NCI-H187 treated with DMSO at 0.1 percent for 48 hours (cell line): ENCODE results near the gene LYZL1.
"Not testable (repeated sequence)": the region's sequence is repeated elsewhere in the genome, so short reads cannot be mapped to it uniquely, and the experiment has no call there.

Experiments
- DNase-seq: peaks from one replicate; lab custom pipeline; 2025; lab: John Stamatoyannopoulos, UW

The LYZL1 gene

GRCh38 chr10:29263506-29263905 is 25.4 kb upstream of the LYZL1 start:
- DNase-seq, result no peak

- no peak for DNase-seq
Measured at GRCh38 chr10:29265210-29265768, 23.6 kb upstream of the LYZL1 start.

- no peak for DNase-seq
Measured at GRCh38 chr10:29266641-29267040, 22.2 kb upstream of the LYZL1 start.

GRCh38 chr10:29268011-29268410 is 20.9 kb upstream of the LYZL1 start:
- DNase-seq, result no peak

- no peak for DNase-seq
Measured at GRCh38 chr10:29269486-29269885, 19.4 kb upstream of the LYZL1 start.

GRCh38 chr10:29270883-29271282 is 18.0 kb upstream of the LYZL1 start:
- no peak for DNase-seq

- no peak for DNase-seq
Measured at GRCh38 chr10:29271877-29272276, 17.0 kb upstream of the LYZL1 start.

- no peak for DNase-seq
Measured at GRCh38 chr10:29273478-29273877, 15.4 kb upstream of the LYZL1 start.

GRCh38 chr10:29276251-29276850 is 12.5 kb upstream of the LYZL1 start:
- DNase-seq, result no peak

GRCh38 chr10:29277296-29277695 is 11.6 kb upstream of the LYZL1 start:
- no peak for DNase-seq

GRCh38 chr10:29279779-29280487 is 8.9 kb upstream of the LYZL1 start:
- no peak for DNase-seq

- no peak for DNase-seq
Measured at GRCh38 chr10:29280488-29280840, 8.4 kb upstream of the LYZL1 start.

- no peak for DNase-seq
Measured at GRCh38 chr10:29285624-29286051, 3.2 kb upstream of the LYZL1 start.

- DNase-seq, result no peak
Measured at GRCh38 chr10:29287635-29288034, 1.2 kb upstream of the LYZL1 start.

GRCh38 chr10:29291561-29291960 is 2.7 kb downstream of the LYZL1 start:
- DNase-seq, result not testable (repeated sequence)

GRCh38 chr10:29292406-29292805 is 3.5 kb downstream of the LYZL1 start:
- not testable (repeated sequence) for DNase-seq

- DNase-seq, result no peak
Measured at GRCh38 chr10:29295813-29296212, 6.9 kb downstream of the LYZL1 start.

GRCh38 chr10:29297678-29298077 is 8.8 kb downstream of the LYZL1 start:
- no peak for DNase-seq

- DNase-seq, result no peak
Measured at GRCh38 chr10:29301359-29301910, 12.6 kb downstream of the LYZL1 start.

GRCh38 chr10:29302499-29302898 is 13.6 kb downstream of the LYZL1 start:
- DNase-seq, result no peak

GRCh38 chr10:29304264-29304994 is 15.6 kb downstream of the LYZL1 start:
- DNase-seq, result peak; percentile 4

- DNase-seq, result no peak
Measured at GRCh38 chr10:29304995-29305335, 16.1 kb downstream of the LYZL1 start.

GRCh38 chr10:29306688-29307087 is 17.8 kb downstream of the LYZL1 start:
- DNase-seq, result no peak
